HG02981 (cell line): ENCODE measurements around the gene HLCS.
"Not testable (repeated sequence)": the region's sequence is repeated elsewhere in the genome, so short reads cannot be mapped to it uniquely, and the experiment has no call there.

ENCODE experiments used
- ATAC-seq: cut with Tn5 transposase; IDR thresholded peaks from one replicate; pipeline ENCODE4 v1.9.1; 2021; ENCODE audit warnings: mild to moderate bottlenecking, moderate library complexity; ENCODE audit not compliant: unreplicated experiment

The HLCS gene

GRCh38 chr21:36816026-36816425, 150.4 kb downstream of the HLCS start:
- ATAC-seq: not testable (repeated sequence)

GRCh38 chr21:36815284-36815683, 151.2 kb downstream of the HLCS start:
- ATAC-seq: no peak

- no peak for ATAC-seq
These were observed 153.4 kb downstream of the HLCS start for GRCh38 chr21:36813052-36813451.

- ATAC-seq: no peak
These were observed 154.7 kb downstream of the HLCS start for GRCh38 chr21:36811762-36812161.

- no peak for ATAC-seq
These were observed 156.0 kb downstream of the HLCS start for GRCh38 chr21:36810443-36810842.

GRCh38 chr21:36807422-36807928, 159.0 kb downstream of the HLCS start:
- no peak for ATAC-seq

- no peak for ATAC-seq
These were observed 160.4 kb downstream of the HLCS start for GRCh38 chr21:36806103-36806502.

GRCh38 chr21:36804874-36805611, 161.4 kb downstream of the HLCS start:
- no peak for ATAC-seq

- no peak for ATAC-seq
These were observed 162.5 kb downstream of the HLCS start for GRCh38 chr21:36803816-36804439.

- ATAC-seq: no peak
These were observed 163.3 kb downstream of the HLCS start for GRCh38 chr21:36803051-36803645.

GRCh38 chr21:36800734-36801133, 165.7 kb downstream of the HLCS start:
- ATAC-seq: no peak

GRCh38 chr21:36799869-36800268, 166.6 kb downstream of the HLCS start:
- ATAC-seq: no peak

- ATAC-seq: no peak
These were observed 168.0 kb downstream of the HLCS start for GRCh38 chr21:36798491-36798890.

- ATAC-seq: no peak
These were observed 170.4 kb downstream of the HLCS start for GRCh38 chr21:36796070-36796469.

- no peak for ATAC-seq
These were observed 173.9 kb downstream of the HLCS start for GRCh38 chr21:36792505-36792967.

GRCh38 chr21:36791695-36792470, 174.6 kb downstream of the HLCS start:
- ATAC-seq: no peak

- no peak for ATAC-seq
These were observed 175.3 kb downstream of the HLCS start for GRCh38 chr21:36791180-36791579.

- no peak for ATAC-seq
These were observed 175.9 kb downstream of the HLCS start for GRCh38 chr21:36790616-36791015.

- ATAC-seq: no peak
These were observed 178.3 kb downstream of the HLCS start for GRCh38 chr21:36788120-36788638.

GRCh38 chr21:36786186-36786585, 180.3 kb downstream of the HLCS start:
- ATAC-seq: no peak

GRCh38 chr21:36785615-36786014, 180.9 kb downstream of the HLCS start:
- no peak for ATAC-seq
